Measurements from ENCODE around the gene BECN2. TPM values are rescaled to one million over a fixed set of nuclear protein-coding genes. Genes with fewer than 3 reads are reported as not detected.

The BECN2 gene
- total RNA-seq, 1 donor from 2014 or later: not detected

- no peak for TF ChIP-seq CTCF (IDR thresholded peaks at IDR 0.05)
- intact Hi-C loops (cut with DNase I): no loop called here
- no peak overlapping the region for H3K27ac ChIP-seq
- DNase-seq (ENCODE audit: low spot score in 2 of 2): no peak
- H3K27me3 ChIP-seq: no peaks in the 10 kb centered on the region
- H3K36me3 ChIP-seq: no peaks in the 10 kb centered on the region
- no peaks in the 10 kb centered on the region for H3K4me1 ChIP-seq
- H3K4me3 ChIP-seq: no peak overlapping the region
- H3K9me3 ChIP-seq: no peaks in the 10 kb centered on the region
These were observed 39.9 kb downstream of the BECN2 start for GRCh38 chr1:241997401-241997998.

- H3K27me3 ChIP-seq: no peaks in the 10 kb centered on the region
- intact Hi-C loops (cut with DNase I): no loop called here
- peak in 1 of 3 experiments; percentile 51 for TF ChIP-seq CTCF (IDR thresholded peaks at IDR 0.05)
- peak in 1 of 2 donors; percentile 69 for DNase-seq (ENCODE audit: low spot score in 2 of 2)
- no peaks in the 10 kb centered on the region for H3K36me3 ChIP-seq
- no peaks in the 10 kb centered on the region for H3K9me3 ChIP-seq
- no peak overlapping the region for H3K27ac ChIP-seq
- peak overlapping the region; percentile 11 to 26 for H3K4me3 ChIP-seq
- no peaks in the 10 kb centered on the region for H3K4me1 ChIP-seq
These were observed 40.9 kb downstream of the BECN2 start for GRCh38 chr1:241998412-241998921.

- H3K9me3 ChIP-seq: no peaks in the 10 kb centered on the region
- no peak within 1 kb of the TSS for H3K27ac ChIP-seq
- intact Hi-C loops (cut with DNase I): no loop called here
- TF ChIP-seq CTCF (IDR thresholded peaks at IDR 0.05): no peak
- H3K36me3 ChIP-seq: no peaks in the 10 kb centered on the region
- H3K27me3 ChIP-seq: no peaks in the 10 kb centered on the region
- H3K4me3 ChIP-seq: peak within 1 kb of the TSS; percentile 11 to 26
- DNase-seq (ENCODE audit: low spot score in 2 of 2): no peak
- no peaks in the 10 kb centered on the region for H3K4me1 ChIP-seq
These were observed 41.5 kb downstream of the BECN2 start, which contains the start of gene MAP1LC3C for GRCh38 chr1:241999026-241999425. Gene MAP1LC3C (minus strand): TSS chr1:241999098. CDS start chr1:241999008, 90 bp downstream.

GRCh38 chr1:242000434-242000833, 42.9 kb downstream of the BECN2 start:
- Histone ChIP-seq H3K27me3 (no peaks in the 10 kb centered on the region), H3K4me1 (no peaks in the 10 kb centered on the region), H3K36me3 (no peaks in the 10 kb centered on the region), H3K27ac (no peak overlapping the region), H3K9me3 (no peaks in the 10 kb centered on the region), H3K4me3 (no peak overlapping the region)
- intact Hi-C loops (cut with DNase I): no loop called here
- TF ChIP-seq CTCF (IDR thresholded peaks at IDR 0.05): no peak
- DNase-seq (ENCODE audit: low spot score in 2 of 2): no peak

- H3K4me3 ChIP-seq: no peak overlapping the region
- intact Hi-C loops (cut with DNase I): no loop called here
- H3K27me3 ChIP-seq: no peaks in the 10 kb centered on the region
- H3K9me3 ChIP-seq: no peaks in the 10 kb centered on the region
- H3K4me1 ChIP-seq: no peaks in the 10 kb centered on the region
- no peak for DNase-seq (ENCODE audit: low spot score in 2 of 2)
- H3K27ac ChIP-seq: no peak overlapping the region
- no peaks in the 10 kb centered on the region for H3K36me3 ChIP-seq
- TF ChIP-seq CTCF (IDR thresholded peaks at IDR 0.05): no peak
These were observed 44.5 kb downstream of the BECN2 start for GRCh38 chr1:242002072-242002471.

Data from ascending aorta (tissue), 2 donors.